OCI-LY3 (cell line): ENCODE data around the gene ZBED5.

Experiments used
- CTCF ChIP-seq: fragments of 200-600, 300-600 bp; sonication (generic); IDR thresholded peaks from 2 replicates; pipeline ENCODE4 v1.5.1; 2014; ENCODE audit warnings: antibody characterized with exemption, low read length, low read depth
- EZH2phosphoT487 ChIP-seq: fragments of 200-600 bp; shearing (Covaris generic); IDR thresholded peaks from 2 replicates; pipeline ENCODE4 v1.6.1; 2018; ENCODE audit warnings: antibody characterized with exemption, mixed run types, low read depth

GRCh38 chr11:10818594-10818993 is 39.3 kb downstream of the ZBED5 start:
- TF ChIP-seq CTCF (no peak), EZH2phosphoT487 (no peak)
